ENCODE measurements around the gene HS1BP3. TPM values are rescaled to one million over a fixed set of nuclear protein-coding genes. Genes with fewer than 3 reads are reported as not detected.

HS1BP3 gene
- total RNA-seq, 1 experiment from 2014 or later, result 16.2 TPM

DNA sequence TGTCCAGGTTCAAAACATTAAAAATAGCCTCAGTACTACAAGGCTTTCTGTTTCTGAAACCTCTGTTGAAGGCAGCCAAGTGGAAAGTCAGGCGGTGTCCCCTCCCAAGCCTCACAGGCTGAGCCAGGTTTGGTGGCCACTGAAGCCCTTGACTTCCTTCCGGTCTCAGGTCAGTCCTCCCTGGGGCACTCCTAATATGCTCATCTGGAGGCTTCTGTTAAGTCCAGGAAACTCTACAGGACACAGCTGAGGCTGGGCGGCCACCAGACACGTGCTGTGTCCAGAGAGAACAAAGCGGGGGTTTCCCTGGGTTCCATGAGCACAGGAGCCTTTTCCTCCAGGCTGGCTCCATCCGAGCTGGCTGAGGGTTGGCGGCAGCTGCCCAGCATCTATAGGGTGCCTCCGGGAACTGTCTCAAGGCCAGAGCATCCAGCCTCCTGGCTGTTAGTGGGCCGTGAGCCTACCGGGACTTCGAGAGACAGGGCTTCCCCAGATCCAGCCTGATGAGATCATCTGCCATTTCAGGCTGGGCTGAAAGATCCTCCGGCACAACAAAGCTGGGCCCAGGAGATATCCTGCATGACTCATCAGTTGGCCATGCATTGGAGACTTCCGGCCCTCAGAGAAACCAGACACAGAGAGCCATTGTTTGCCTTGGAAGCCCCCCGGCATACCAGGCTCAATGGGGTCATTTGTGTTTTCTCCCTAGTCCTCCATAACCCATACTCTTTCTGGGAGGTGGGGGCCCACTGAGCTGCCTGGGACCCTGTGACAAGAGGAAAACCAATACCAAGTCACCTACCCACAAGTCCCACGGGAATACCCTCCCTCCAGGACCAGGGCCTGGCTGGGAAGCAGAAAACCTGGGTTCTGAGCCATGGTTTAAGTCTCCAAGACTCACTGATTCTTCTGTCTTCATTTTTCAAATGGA lies 71.7 kb downstream of the HS1BP3 start:
- TSS peak; percentile 79 for BruUV-seq (replicated peaks)
- H2AFZ ChIP-seq, result peak overlapping the region; percentile 29; the same call in 1 of the 2 replicates
- DNase-seq, result peak; percentile 76 to 89
- no peaks in the 10 kb centered on the region for H3K79me2 ChIP-seq (ENCODE audit: low read depth)
- H3K4me3 ChIP-seq, result no peak overlapping the region
- H3K4me1 ChIP-seq (replicated peaks; ENCODE audit: insufficient read depth), result peaks cover 64% of the 10 kb centered on the region
- intact Hi-C loops (cut with micrococcal nuclease; ENCODE audit: unreplicated experiment), result loop anchor here (1.0 to 2.0 kb wide), 6 partner anchors 14 to 132 kb away; partner anchors contain the start of gene RHOB
- peak overlapping the region; percentile 94 for H3K27ac ChIP-seq
- peak overlapping the region; percentile 65 for H3K4me2 ChIP-seq
- POLR2A ChIA-PET (ENCODE audit: unreplicated experiment), result interaction anchor here (1.3 kb wide), 1 partner anchor 132 kb away, joined by 5 read pairs; the partner anchor contains the start of gene RHOB
- H4K20me1 ChIP-seq (ENCODE audit: insufficient read depth), result no peaks in the 10 kb centered on the region
- H3K9me2 ChIP-seq (ENCODE audit: insufficient read depth), result no peaks in the 10 kb centered on the region
- H3K27me3 ChIP-seq (ENCODE audit: insufficient read depth, low read depth), result no peaks in the 10 kb centered on the region
- CTCF ChIA-PET, result interaction anchor here (0.7 kb wide), 1 partner anchor 33 kb away, joined by 4 read pairs; no protein-coding TSS in a partner anchor
- H3K9me3 ChIP-seq (ENCODE audit: insufficient read depth, low read depth), result peaks cover 9% of the 10 kb centered on the region
- TF ChIP-seq, protein P1, sequence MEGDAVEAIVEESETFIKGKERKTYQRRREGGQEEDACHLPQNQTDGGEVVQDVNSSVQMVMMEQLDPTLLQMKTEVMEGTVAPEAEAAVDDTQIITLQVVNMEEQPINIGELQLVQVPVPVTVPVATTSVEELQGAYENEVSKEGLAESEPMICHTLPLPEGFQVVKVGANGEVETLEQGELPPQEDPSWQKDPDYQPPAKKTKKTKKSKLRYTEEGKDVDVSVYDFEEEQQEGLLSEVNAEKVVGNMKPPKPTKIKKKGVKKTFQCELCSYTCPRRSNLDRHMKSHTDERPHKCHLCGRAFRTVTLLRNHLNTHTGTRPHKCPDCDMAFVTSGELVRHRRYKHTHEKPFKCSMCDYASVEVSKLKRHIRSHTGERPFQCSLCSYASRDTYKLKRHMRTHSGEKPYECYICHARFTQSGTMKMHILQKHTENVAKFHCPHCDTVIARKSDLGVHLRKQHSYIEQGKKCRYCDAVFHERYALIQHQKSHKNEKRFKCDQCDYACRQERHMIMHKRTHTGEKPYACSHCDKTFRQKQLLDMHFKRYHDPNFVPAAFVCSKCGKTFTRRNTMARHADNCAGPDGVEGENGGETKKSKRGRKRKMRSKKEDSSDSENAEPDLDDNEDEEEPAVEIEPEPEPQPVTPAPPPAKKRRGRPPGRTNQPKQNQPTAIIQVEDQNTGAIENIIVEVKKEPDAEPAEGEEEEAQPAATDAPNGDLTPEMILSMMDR (conservative IDR thresholded peaks at IDR 0.05), result no peak
- no peak for TF ChIP-seq EZH2 (IDR thresholded peaks at IDR 0.05; ENCODE audit: low read depth)
- no peaks in the 10 kb centered on the region for H3K36me3 ChIP-seq (ENCODE audit: low read depth)
- peaks cover 46% of the 10 kb centered on the region for H3F3A ChIP-seq (ENCODE audit: insufficient read depth, low read depth)

DNA sequence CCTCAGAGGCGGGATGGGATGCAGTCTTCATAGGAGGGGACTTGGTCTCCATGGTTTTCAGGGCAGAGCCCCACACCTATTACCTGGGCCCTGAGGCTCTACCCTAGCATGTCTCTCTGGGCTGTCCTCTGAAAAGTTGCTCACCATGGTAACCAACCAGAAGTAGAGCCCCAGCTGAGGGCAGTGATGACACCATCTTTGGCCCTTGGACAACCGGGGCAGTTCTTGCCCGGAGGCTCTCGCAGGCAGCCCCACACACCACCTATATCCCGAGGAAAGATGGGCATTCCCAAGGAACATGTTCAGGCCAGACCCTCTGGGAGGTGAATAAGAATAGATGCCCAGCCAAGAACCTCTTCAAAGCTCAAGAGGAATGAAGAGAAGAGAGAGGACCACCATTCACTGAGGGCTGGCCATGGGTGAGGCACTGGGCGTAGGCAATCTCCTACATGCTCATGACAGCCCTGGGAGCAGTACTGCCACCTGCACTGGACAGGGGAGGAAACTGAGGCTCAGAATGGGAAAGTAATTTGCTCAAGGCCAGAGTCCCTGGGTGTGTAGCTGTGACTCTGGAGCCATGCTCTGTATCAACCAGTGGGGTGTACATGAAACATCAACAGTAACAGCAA lies 72.5 kb downstream of the HS1BP3 start:
- TF ChIP-seq, protein P1 (conservative IDR thresholded peaks at IDR 0.05), result no peak
- TF ChIP-seq EZH2 (IDR thresholded peaks at IDR 0.05; ENCODE audit: low read depth), result no peak
- Histone ChIP-seq H3K9me3 (ENCODE audit: insufficient read depth, low read depth) (peaks cover 9% of the 10 kb centered on the region), H3K4me2 (peak overlapping the region; percentile 65), H3K4me3 (no peak overlapping the region), H2AFZ (no peak overlapping the region), H3K27me3 (ENCODE audit: insufficient read depth, low read depth) (no peaks in the 10 kb centered on the region), H3K9me2 (ENCODE audit: insufficient read depth) (no peaks in the 10 kb centered on the region), H4K20me1 (ENCODE audit: insufficient read depth) (no peaks in the 10 kb centered on the region), H3K36me3 (ENCODE audit: low read depth) (no peaks in the 10 kb centered on the region), H3F3A (ENCODE audit: insufficient read depth, low read depth) (peaks cover 38% of the 10 kb centered on the region), H3K79me2 (ENCODE audit: low read depth) (no peaks in the 10 kb centered on the region), H3K4me1 (replicated peaks; ENCODE audit: insufficient read depth) (peaks cover 56% of the 10 kb centered on the region), H3K27ac (peak overlapping the region; percentile 94)
- POLR2A ChIA-PET (ENCODE audit: unreplicated experiment), result no interaction called here
- no TSS peak for BruUV-seq (replicated peaks)
- CTCF ChIA-PET, result interaction anchor here (0.7 kb wide), 1 partner anchor 24 kb away, joined by 4 read pairs; no protein-coding TSS in a partner anchor
- intact Hi-C loops (cut with micrococcal nuclease; ENCODE audit: unreplicated experiment), result loop anchor here (2.0 kb wide), 2 partner anchors 64 to 132 kb away; partner anchors contain the start of gene RHOB
- DNase-seq, result no peak

Data from PC-9 (cell line).